Hair follicular keratinocyte (primary cell): Measurements from ENCODE around the gene TOMT. TPM values are rescaled to one million over a fixed set of nuclear protein-coding genes. Genes with fewer than 3 reads are reported as not detected.

Experiments
- total RNA-seq: library from RNA; depleted of rRNA; stranded (reverse); fragments of >200 nt; gene quantifications from 2 replicates; pipeline ENCODE4 v1.2.3, GENCODE V29; 2015

TOMT gene, protein sequence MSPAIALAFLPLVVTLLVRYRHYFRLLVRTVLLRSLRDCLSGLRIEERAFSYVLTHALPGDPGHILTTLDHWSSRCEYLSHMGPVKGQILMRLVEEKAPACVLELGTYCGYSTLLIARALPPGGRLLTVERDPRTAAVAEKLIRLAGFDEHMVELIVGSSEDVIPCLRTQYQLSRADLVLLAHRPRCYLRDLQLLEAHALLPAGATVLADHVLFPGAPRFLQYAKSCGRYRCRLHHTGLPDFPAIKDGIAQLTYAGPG
- total RNA-seq, result not detected in 2 replicates

DNA sequence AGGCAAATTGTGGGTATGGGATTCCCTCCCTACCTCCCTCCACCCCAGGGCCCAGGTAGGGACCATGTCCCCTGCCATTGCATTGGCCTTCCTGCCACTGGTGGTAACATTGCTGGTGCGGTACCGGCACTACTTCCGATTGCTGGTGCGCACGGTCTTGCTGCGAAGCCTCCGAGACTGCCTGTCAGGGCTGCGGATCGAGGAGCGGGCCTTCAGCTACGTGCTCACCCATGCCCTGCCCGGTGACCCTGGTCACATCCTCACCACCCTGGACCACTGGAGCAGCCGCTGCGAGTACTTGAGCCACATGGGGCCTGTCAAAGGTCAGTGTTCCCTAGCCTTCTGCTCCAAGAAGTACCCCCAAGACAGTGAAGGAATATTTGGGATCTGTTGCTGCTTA is at the start of gene TOMT:
Gene TOMT (plus strand): TSS at position 37 of the 400 bp plus-strand sequence. CDS start 28 bp downstream, at position 65.

DNA sequence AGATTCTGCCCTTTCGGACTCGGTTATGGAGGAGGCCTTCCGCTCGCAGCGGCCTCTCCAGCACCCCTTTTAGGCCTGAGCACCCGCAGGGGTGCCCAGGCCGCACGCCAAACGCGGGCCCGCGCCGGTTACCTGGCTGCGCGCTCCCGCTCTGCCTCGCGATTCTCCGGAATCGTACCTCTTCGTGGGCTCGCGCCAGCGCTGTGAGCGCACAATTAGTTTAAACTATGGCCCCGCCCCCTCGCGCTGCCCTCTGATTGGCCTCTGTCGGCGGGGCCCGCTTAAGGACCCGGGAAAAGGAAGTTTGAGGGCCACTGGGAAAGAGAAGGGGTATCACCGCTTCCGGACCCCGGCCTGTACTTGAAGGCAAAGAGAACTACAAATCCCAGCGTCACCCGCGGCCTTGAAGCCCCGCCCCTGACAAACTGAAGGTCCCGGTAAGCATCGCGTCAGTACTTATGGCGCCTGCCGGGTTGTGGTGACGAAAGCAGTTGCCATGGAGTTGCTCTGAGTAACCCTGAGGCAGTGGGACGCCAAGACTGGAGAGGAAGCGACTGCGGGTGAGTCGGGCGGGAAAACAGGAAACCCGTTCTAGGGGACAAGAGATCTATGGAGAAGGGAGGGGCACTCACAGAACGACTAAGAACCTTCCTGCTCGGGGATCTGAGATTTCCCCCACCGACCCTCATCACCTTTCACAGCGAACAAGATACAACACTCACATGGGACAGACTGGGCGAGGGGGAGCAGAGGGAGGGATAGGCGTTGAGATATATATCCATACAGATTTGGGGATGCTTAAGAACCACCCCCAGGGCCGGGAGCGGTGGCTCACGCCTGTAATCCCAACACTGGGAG is 25.2 kb upstream of the TOMT start, which contains the start of the genes LRRC51 and NUMA1:
Gene LRRC51 (plus strand): TSS at position 525 of the 858 bp plus-strand sequence. CDS start 8,234 bp downstream, outside the sequence.
Gene NUMA1 (minus strand): TSS at position 217 of the 858 bp plus-strand sequence. CDS start 44,599 bp downstream, outside the sequence.

DNA sequence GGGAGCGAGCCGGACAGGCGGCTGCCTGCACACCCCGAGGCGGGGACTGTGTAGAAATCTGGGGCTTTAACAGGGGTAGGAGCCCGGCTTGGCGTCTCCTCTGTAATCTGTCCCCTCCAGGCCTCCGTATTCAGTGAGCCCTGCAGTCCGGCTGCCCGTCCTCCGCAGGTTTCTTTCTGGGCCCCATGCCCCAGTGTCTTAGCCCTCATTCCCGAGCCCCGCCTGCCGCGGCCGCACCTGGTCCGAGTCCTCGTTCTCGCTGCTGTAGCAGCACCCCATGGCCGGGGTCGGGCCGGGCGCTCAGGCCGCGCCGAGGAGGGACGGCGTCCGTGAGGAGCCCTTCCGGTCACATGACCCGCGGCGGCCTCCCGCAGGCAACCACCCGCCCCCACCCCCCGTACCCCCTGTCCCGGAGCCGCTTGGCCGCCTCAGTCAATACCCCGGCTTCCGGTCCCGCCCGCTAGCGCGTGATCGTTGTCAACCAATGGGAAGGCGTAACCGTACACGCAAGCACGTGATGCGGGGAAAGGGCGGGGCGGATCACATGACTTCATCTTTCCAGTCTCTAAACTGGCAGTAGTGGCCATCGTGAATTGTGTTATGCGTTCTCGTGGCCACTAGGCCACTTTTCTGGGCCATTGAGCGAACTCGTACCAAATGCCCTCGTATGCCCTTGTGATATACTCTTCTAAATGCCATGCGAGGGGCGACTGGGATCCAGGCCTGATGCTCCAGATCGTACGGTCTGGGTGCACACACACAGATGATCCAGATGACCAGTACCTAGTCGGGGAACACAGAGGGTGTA is 2.6 kb upstream of the TOMT start, which contains the start of gene LAMTOR1:
Gene LAMTOR1 (minus strand): TSS at position 352 of the 808 bp plus-strand sequence. CDS start 73 bp downstream, at position 279.

GRCh38 chr11:72112143-72112977 is 6.6 kb downstream of the TOMT start, which contains the start of gene ANAPC15:
ANAPC15 (minus strand) TSS chr11:72112695; CDS start chr11:72111276, 1,419 bp downstream.

GRCh38 chr11:72135473-72135872 is 29.7 kb downstream of the TOMT start, which contains the start of gene FOLR3:
FOLR3 (plus strand) TSS chr11:72135725; CDS start chr11:72135953, 228 bp downstream.

Other genes starting within 250 kb of the TOMT start
- gene DEFB131B, start 227.5 kb upstream of the TOMT start, total RNA-seq, result not detected in 2 replicates
- 7.0 and 10.1 TPM in 2 replicates for gene XNDC1N, start 177.3 kb upstream of the TOMT start, total RNA-seq
- 14.4 and 23.4 TPM in 2 replicates for gene RNF121, start 176.9 kb upstream of the TOMT start, total RNA-seq
- gene IL18BP, start 107.0 kb upstream of the TOMT start, total RNA-seq, result 0.95 and 1.2 TPM in 2 replicates
- 105 and 106 TPM in 2 replicates for gene NUMA1, start 25.4 kb upstream of the TOMT start, total RNA-seq
- 5.2 and 8.0 TPM in 2 replicates for gene LRRC51, start 25.1 kb upstream of the TOMT start, total RNA-seq
- 164 and 204 TPM in 2 replicates for gene LAMTOR1, start 2.6 kb upstream of the TOMT start, total RNA-seq
- 43.7 and 71.2 TPM in 2 replicates for gene ANAPC15, start 6.8 kb downstream of the TOMT start, total RNA-seq
- gene FOLR3, start 29.8 kb downstream of the TOMT start, total RNA-seq, result 11.0 and 19.8 TPM in 2 replicates
- not detected in 2 replicates for gene FOLR1, start 86.2 kb downstream of the TOMT start, total RNA-seq
- not detected in 2 replicates for gene FOLR2, start 110.9 kb downstream of the TOMT start, total RNA-seq
- gene INPPL1, start 118.8 kb downstream of the TOMT start, total RNA-seq, result 31.4 and 33.3 TPM in 2 replicates
- not detected in 2 replicates for gene PHOX2A, start 138.3 kb downstream of the TOMT start, total RNA-seq